ENCODE results near the gene ST3GAL3. TPM values are rescaled to one million over a fixed set of nuclear protein-coding genes. Genes with fewer than 3 reads are reported as not detected.

ST3GAL3 gene
- total RNA-seq, 1 experiment from 2014 or later: 8.3 TPM

- Histone ChIP-seq H3K23me2 (ENCODE audit: insufficient read length, low read depth, low read length, poor library complexity, severe bottlenecking) (peaks cover 23% of the 10 kb centered on the region), H2AK5ac (ENCODE audit: insufficient read length, low read length) (no peak overlapping the region), H3K4ac (ENCODE audit: low read depth, low read length) (no peak overlapping the region), H2BK120ac (ENCODE audit: low read depth, low read length, poor library complexity, severe bottlenecking) (no peak overlapping the region), H4K20me1 (ENCODE audit: control insufficient read depth, insufficient read depth, insufficient read length) (no peaks in the 10 kb centered on the region), H3K4me2 (ENCODE audit: insufficient read depth, insufficient read length, low read length) (no peak overlapping the region), H3K79me1 (ENCODE audit: insufficient read depth, low read depth, low read length, poor library complexity, severe bottlenecking) (peaks cover 6% of the 10 kb centered on the region), H2AFZ (ENCODE audit: low read length) (no peak overlapping the region), H3K9me3 (ENCODE audit: control insufficient read depth, low read depth, low read length) (no peaks in the 10 kb centered on the region), H3K14ac (ENCODE audit: insufficient read depth, low read length) (no peak overlapping the region), H3K27me3 (ENCODE audit: insufficient read depth, low read length) (no peaks in the 10 kb centered on the region), H3K4me1 (ENCODE audit: insufficient read depth, low read length) (peaks cover 8% of the 10 kb centered on the region; the same call in 1 of the 2 replicates), H2BK20ac (ENCODE audit: low read depth, low read length, poor library complexity, severe bottlenecking) (no peak overlapping the region), H3K56ac (ENCODE audit: insufficient read length, low read depth, low read length) (no peak overlapping the region), H3K9ac (ENCODE audit: extremely low read depth, insufficient read length, low read length) (no peak overlapping the region), H3K79me2 (ENCODE audit: insufficient read depth, low read length) (peaks cover 3% of the 10 kb centered on the region; the same call in 1 of the 2 replicates), H3K18ac (ENCODE audit: insufficient read length, low read depth, low read length) (no peak overlapping the region), H4K8ac (replicated peaks; ENCODE audit: insufficient read length, low read depth, low read length) (no peak overlapping the region), H2BK5ac (ENCODE audit: insufficient read length, low read length) (no peak overlapping the region), H2BK15ac (ENCODE audit: low read depth, low read length) (no peak overlapping the region), H3K23ac (ENCODE audit: insufficient read length, low read depth, low read length) (no peak overlapping the region), H3T11ph (ENCODE audit: low read length) (no peak overlapping the region), H2BK12ac (ENCODE audit: insufficient read length, low read depth, low read length) (no peak overlapping the region), H3K27ac (ENCODE audit: insufficient read length, low read depth, low read length) (no peak overlapping the region), H4K91ac (ENCODE audit: insufficient read length, low read depth, low read length) (no peak overlapping the region), H4K5ac (ENCODE audit: insufficient read length, low read depth, low read length) (no peak overlapping the region)
- Mint-ChIP-seq H3K27me3 (ENCODE audit: low read depth) (no peaks in the 10 kb centered on the region), H3K4me3 (peak overlapping the region; percentile 82 to 95; a peak in 4 of 5 replicates), H3K4me1 (peaks cover 36 to 41% of the 10 kb centered on the region in 2 experiments), H3K36me3 (ENCODE audit: insufficient read depth in 1 of 3, low read depth in 3 of 3) (peaks cover 25 to 47% (median 46%) of the 10 kb centered on the region in 3 experiments; a peak in 6 of 7 replicates), H3K27ac (no peak overlapping the region), H3K9me3 (no peaks in the 10 kb centered on the region; a peak in 1 of 5 replicates)
- no peak for DNase-seq
- no peak for TF ChIP-seq CTCF (conservative IDR thresholded peaks at IDR 0.05)
- WGBS (ENCODE audit: extremely low coverage, insufficient read length, low lambda C conversion rate): no CpG with 5 or more reads among the region's 8 CpGs
These were observed 269.6 kb downstream of the ST3GAL3 start for GRCh38 chr1:43976890-43977289.
